GM23248 (cell line): ENCODE results near the gene CREBBP. TPM values are rescaled to one million over a fixed set of nuclear protein-coding genes. Genes with fewer than 3 reads are reported as not detected.
A peak's percentile ranks its signal among the peaks of the same experiment; 100 is the strongest.

Experiments
- DNase-seq: peaks from one replicate; pipeline ENCODE4 v3.0.0-alpha.2; 2015
- H2AFZ ChIP-seq: fragments of 200-600 bp; sonication (generic); 2 replicates; pipeline ENCODE4 v1.6.1; 2016; ENCODE audit warnings: antibody characterized with exemption
- H3F3A ChIP-seq: fragments of 200-600 bp; sonication (generic); 2 replicates; pipeline ENCODE4 v1.6.1; 2016; ENCODE audit warnings: mild to moderate bottlenecking, antibody characterized with exemption, mixed run types; ENCODE audit not compliant: insufficient read depth
- H3K27ac ChIP-seq: fragments of 200-600 bp; sonication (generic); 2 replicates; pipeline ENCODE4 v1.5.1; 2016; ENCODE audit warnings: mild to moderate bottlenecking
- H3K27me3 ChIP-seq: fragments of 200-600 bp; sonication (generic); replicated peaks from 2 replicates; pipeline ENCODE4 v1.6.1; 2016; ENCODE audit warnings: mild to moderate bottlenecking; ENCODE audit not compliant: insufficient read depth
- H3K36me3 ChIP-seq: fragments of 200-600 bp; sonication (generic); 2 replicates; pipeline ENCODE4 v1.6.1; 2016; ENCODE audit warnings: low read depth, mild to moderate bottlenecking
- H3K4me1 ChIP-seq: fragments of 200-600 bp; sonication (generic); 2 replicates; pipeline ENCODE4 v1.6.1; 2016; ENCODE audit warnings: mild to moderate bottlenecking; ENCODE audit not compliant: insufficient read depth
- H3K4me2 ChIP-seq: fragments of 200-600 bp; sonication (generic); one replicate; pipeline ENCODE4 v1.6.1; 2016; ENCODE audit warnings: mild to moderate bottlenecking; ENCODE audit not compliant: unreplicated experiment
- H3K4me3 ChIP-seq: fragments of 200-600 bp; sonication (generic); 2 replicates; pipeline ENCODE4 v1.5.1; 2016; ENCODE audit warnings: mild to moderate bottlenecking
- H3K79me2 ChIP-seq: fragments of 200-600 bp; sonication (generic); 2 replicates; pipeline ENCODE4 v1.6.1; 2016; ENCODE audit warnings: mild to moderate bottlenecking; ENCODE audit not compliant: insufficient read depth
- H3K9ac ChIP-seq: fragments of 200-600 bp; sonication (generic); 2 replicates; pipeline ENCODE4 v1.6.1; 2016; ENCODE audit warnings: mild to moderate bottlenecking
- H3K9me2 ChIP-seq: fragments of 200-600 bp; sonication (generic); 2 replicates; pipeline ENCODE4 v1.6.1; 2016; ENCODE audit warnings: mixed run types, mild to moderate bottlenecking, moderate library complexity; ENCODE audit not compliant: insufficient read depth
- H3K9me3 ChIP-seq: fragments of 200-600 bp; sonication (generic); one replicate; pipeline ENCODE4 v1.6.1; 2017; ENCODE audit warnings: low read depth
- H4K20me1 ChIP-seq: fragments of 200-600 bp; sonication (generic); 2 replicates; pipeline ENCODE4 v1.6.0; 2016; ENCODE audit not compliant: insufficient read depth
- EZH2 ChIP-seq: fragments of 200-600 bp; sonication (generic); IDR thresholded peaks from 2 replicates; pipeline ENCODE4 v1.6.1; 2018; ENCODE audit warnings: antibody characterized with exemption, mild to moderate bottlenecking; ENCODE audit not compliant: insufficient read depth, poor library complexity, severe bottlenecking
- EZH2phosphoT487 ChIP-seq: fragments of 200-600 bp; sonication (generic); IDR thresholded peaks from 2 replicates; pipeline ENCODE4 v1.6.1; 2018; ENCODE audit warnings: antibody characterized with exemption, moderate library complexity, mild to moderate bottlenecking, low read depth; ENCODE audit not compliant: insufficient read depth
- WGBS, 2 experiments: methylation state at CpG; one replicate each; pipeline ENCODE4 v1.1.6; 2015 to 2017; ENCODE audit warnings: low lambda C conversion rate in 2 of 2, low coverage in 1 of 2; ENCODE audit errors: missing lambda C conversion rate in 2 of 2; 5-methylcytosine and 5-hydroxymethylcytosine counted together
- in situ Hi-C: fragments of 300-500 bp; cut with MboI; formaldehyde crosslinking; loops from 2 replicates; pipeline ENCODE4 v1.15.0; 2020
- polyA plus RNA-seq: library from polyadenylated mRNA; unstranded; fragments of >200 nt; fragmentation: Nextera tagmentation; extraction: Ambion mirVana; gene quantifications from 2 replicates; pipeline ENCODE4 v1.2.1, GENCODE V29; 2016
- total RNA-seq: library from RNA; depleted of rRNA; stranded (reverse); fragments of >200 nt; shearing (Covaris generic); gene quantifications from 2 replicates; pipeline ENCODE4 v1.2.3, GENCODE V29; 2014

The CREBBP gene
- total and polyA plus RNA-seq, 2 experiments from 2014 or later: 11.7 to 11.9 TPM

DNA sequence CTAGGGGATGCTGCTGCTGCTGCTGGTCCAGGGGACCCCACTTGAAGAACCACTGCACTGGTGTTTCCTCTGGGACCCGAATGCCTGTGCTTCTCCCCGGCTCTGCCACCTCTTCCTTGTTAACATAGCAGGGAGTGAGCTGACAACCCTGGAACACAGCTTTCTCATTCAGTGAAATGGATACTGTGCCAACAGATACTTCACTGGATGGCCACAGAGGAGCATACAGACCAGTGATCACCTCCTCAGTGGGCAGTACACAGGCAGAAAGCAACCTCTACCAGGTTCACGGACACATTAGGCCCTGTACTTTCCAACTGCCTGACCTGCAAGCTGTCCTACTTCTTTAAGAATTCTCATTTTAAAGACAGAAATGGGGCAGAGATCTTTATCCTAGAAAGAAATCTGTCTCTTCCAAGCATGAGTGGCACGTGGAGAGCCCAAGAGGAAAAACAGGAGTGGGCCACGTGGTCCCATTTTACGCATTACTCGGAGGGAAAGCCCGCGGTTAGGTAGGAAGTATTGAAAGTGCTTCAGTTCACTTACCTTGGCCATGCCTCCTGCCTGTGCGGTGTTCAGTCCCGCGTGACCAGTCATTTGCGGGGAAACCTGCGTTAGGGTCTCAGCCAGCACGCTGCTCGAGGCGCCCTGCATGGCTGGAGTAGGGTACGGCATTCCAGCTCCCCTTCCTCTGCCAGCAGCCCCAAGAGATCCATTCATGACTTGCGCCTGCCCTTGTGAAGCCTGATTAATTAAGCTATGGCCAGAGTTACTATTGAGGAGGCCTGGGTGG is 30.6 kb downstream of the CREBBP start:
- Histone ChIP-seq H4K20me1 (peaks cover 26% of the 10 kb centered on the region; the same call in 1 of the 2 replicates), H3K9me2 (no peaks in the 10 kb centered on the region), H3K4me2 (no peak overlapping the region), H2AFZ (no peak overlapping the region), H3K27ac (peak overlapping the region; percentile 52), H3K4me3 (no peak overlapping the region), H3K36me3 (peaks cover 3% of the 10 kb centered on the region; the same call in 1 of the 2 replicates), H3K9ac (peak overlapping the region; percentile 23; the same call in 1 of the 2 replicates), H3K27me3 (no peaks in the 10 kb centered on the region), H3K79me2 (peaks cover 96% of the 10 kb centered on the region), H3F3A (peaks cover 39% of the 10 kb centered on the region), H3K9me3 (no peaks in the 10 kb centered on the region), H3K4me1 (peaks cover 21% of the 10 kb centered on the region)
- DNase-seq: no peak
- in situ Hi-C loops: no loop called here
- 87 to 90% methylated on average over 19 of the region's 19 CpGs for WGBS, 2 experiments
- TF ChIP-seq EZH2phosphoT487 (no peak), EZH2 (no peak)

DNA sequence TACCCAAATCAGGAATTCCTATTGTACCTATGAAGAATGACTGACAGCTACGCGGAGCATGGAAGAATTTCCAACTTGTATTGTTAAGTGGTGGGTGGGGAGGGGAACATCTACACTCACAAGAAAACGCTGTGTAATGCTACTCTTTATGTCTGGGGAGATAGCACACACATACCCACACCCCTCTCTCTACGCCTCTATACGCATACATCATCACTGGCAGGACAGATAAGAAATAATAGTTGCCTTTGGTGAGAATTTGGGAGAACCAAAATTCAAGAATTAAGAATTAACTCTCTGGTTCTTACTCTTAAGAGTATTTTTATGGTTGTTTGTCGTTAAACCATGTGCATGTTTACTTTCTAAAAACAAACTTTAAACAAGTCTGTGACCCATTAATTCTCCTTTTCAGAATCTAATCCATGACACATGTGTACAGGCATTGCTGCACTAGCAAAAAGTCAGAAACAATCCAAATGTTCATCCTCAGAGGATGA is 33.9 kb downstream of the CREBBP start:
- Histone ChIP-seq H3K9me3 (no peaks in the 10 kb centered on the region), H3F3A (peaks cover 45% of the 10 kb centered on the region), H3K79me2 (peaks cover 96% of the 10 kb centered on the region), H3K9me2 (no peaks in the 10 kb centered on the region), H3K4me3 (no peak overlapping the region), H3K9ac (no peak overlapping the region), H3K27ac (no peak overlapping the region), H3K36me3 (peaks cover 3% of the 10 kb centered on the region; the same call in 1 of the 2 replicates), H2AFZ (no peak overlapping the region), H3K4me1 (peaks cover 36% of the 10 kb centered on the region), H4K20me1 (peaks cover 19% of the 10 kb centered on the region; the same call in 1 of the 2 replicates), H3K4me2 (no peak overlapping the region), H3K27me3 (no peaks in the 10 kb centered on the region)
- no peak for DNase-seq
- 67 to 69% methylated on average over 6 of the region's 6 CpGs for WGBS, 2 experiments
- in situ Hi-C loops: no loop called here
- TF ChIP-seq EZH2 (no peak), EZH2phosphoT487 (no peak)

DNA sequence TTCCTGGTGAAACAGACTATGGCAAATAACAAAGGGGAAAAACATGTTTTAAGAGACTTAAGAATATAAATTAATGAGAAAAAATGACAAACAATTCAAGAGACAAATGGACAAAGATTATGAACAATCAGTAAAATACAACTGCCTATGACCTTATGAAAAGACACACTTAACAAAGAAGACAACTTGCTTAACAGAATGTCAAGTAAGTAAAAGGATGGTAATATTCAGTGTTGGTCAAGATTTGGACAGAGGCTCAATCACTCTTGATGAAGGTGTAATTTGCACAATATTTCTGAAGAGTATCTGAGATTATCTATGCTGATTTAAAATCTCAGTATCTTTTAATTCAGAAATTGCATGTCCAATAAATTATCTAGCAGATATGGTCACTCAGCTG is 34.4 kb downstream of the CREBBP start:
- Histone ChIP-seq H3K9ac (no peak overlapping the region), H3K9me2 (no peaks in the 10 kb centered on the region), H3F3A (peaks cover 45% of the 10 kb centered on the region), H3K27me3 (no peaks in the 10 kb centered on the region), H3K4me2 (no peak overlapping the region), H3K79me2 (peaks cover 96% of the 10 kb centered on the region), H3K4me1 (peaks cover 36% of the 10 kb centered on the region), H3K9me3 (no peaks in the 10 kb centered on the region), H3K27ac (no peak overlapping the region), H2AFZ (no peak overlapping the region), H3K36me3 (peaks cover 3% of the 10 kb centered on the region; the same call in 1 of the 2 replicates), H4K20me1 (peaks cover 19% of the 10 kb centered on the region; the same call in 1 of the 2 replicates), H3K4me3 (no peak overlapping the region)
- DNase-seq: no peak
- in situ Hi-C loops: no loop called here
- TF ChIP-seq EZH2 (no peak), EZH2phosphoT487 (no peak)

DNA sequence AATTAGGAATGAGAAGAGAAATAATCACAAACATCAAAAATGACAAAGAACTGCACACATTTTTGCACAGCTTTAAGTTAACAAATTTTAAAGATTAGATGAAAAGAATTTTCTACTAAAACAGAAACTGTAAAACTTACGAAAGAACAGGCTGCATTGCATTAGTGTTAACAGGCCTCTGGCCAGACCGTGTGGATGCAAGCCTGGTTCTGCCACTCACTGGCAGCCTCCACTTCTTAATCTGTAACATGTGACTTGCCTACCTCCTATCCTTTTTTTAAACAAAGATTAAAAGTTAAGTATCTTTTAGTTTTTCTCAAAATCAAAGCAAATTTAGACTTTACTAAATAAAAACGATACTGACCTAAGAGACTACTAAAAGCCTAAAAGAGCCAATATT is 37.5 kb downstream of the CREBBP start:
- DNase-seq: peak; percentile 74
- peaks cover 100% of the 10 kb centered on the region for H3K79me2 ChIP-seq
- H2AFZ ChIP-seq: no peak overlapping the region
- in situ Hi-C loops: no loop called here
- H4K20me1 ChIP-seq: peaks cover 21% of the 10 kb centered on the region
- no peak overlapping the region for H3K4me3 ChIP-seq
- no peaks in the 10 kb centered on the region for H3K9me3 ChIP-seq
- H3K36me3 ChIP-seq: peaks cover 3% of the 10 kb centered on the region; the same call in 1 of the 2 replicates
- TF ChIP-seq EZH2: no peak
- no peak for TF ChIP-seq EZH2phosphoT487
- peak overlapping the region; percentile 52 for H3K4me2 ChIP-seq
- H3K9me2 ChIP-seq: no peaks in the 10 kb centered on the region
- WGBS, 2 experiments: 18 to 19% methylated on average over 3 of the region's 3 CpGs
- peaks cover 30% of the 10 kb centered on the region for H3K4me1 ChIP-seq
- H3K27me3 ChIP-seq: no peaks in the 10 kb centered on the region
- peak overlapping the region; percentile 34 for H3K27ac ChIP-seq
- H3K9ac ChIP-seq: peak overlapping the region; percentile 47
- H3F3A ChIP-seq: peaks cover 37% of the 10 kb centered on the region
